ENCODE measurements around the gene TMPRSS9. TPM values are rescaled to one million over a fixed set of nuclear protein-coding genes. Genes with fewer than 3 reads are reported as not detected.

TMPRSS9 gene
- total RNA-seq, 1 experiment from 2014 or later, result not detected

- DNase-seq (ENCODE audit: low spot score), result no peak
These were observed 60.4 kb downstream of the TMPRSS9 start for GRCh38 chr19:2420490-2420889.

- DNase-seq (ENCODE audit: low spot score), result no peak
These were observed 61.7 kb downstream of the TMPRSS9 start for GRCh38 chr19:2421581-2422306.

- no peak for DNase-seq (ENCODE audit: low spot score)
These were observed 63.2 kb downstream of the TMPRSS9 start for GRCh38 chr19:2423071-2423914.

- no peak for DNase-seq (ENCODE audit: low spot score)
These were observed 64.0 kb downstream of the TMPRSS9 start for GRCh38 chr19:2423915-2424685.

GRCh38 chr19:2424686-2425621 is 64.9 kb downstream of the TMPRSS9 start:
- DNase-seq (ENCODE audit: low spot score), result no peak

GRCh38 chr19:2425622-2426581 is 65.8 kb downstream of the TMPRSS9 start:
- no peak for DNase-seq (ENCODE audit: low spot score)

- peak; percentile 47 for DNase-seq (ENCODE audit: low spot score)
These were observed 66.8 kb downstream of the TMPRSS9 start for GRCh38 chr19:2426611-2427428.

DNA sequence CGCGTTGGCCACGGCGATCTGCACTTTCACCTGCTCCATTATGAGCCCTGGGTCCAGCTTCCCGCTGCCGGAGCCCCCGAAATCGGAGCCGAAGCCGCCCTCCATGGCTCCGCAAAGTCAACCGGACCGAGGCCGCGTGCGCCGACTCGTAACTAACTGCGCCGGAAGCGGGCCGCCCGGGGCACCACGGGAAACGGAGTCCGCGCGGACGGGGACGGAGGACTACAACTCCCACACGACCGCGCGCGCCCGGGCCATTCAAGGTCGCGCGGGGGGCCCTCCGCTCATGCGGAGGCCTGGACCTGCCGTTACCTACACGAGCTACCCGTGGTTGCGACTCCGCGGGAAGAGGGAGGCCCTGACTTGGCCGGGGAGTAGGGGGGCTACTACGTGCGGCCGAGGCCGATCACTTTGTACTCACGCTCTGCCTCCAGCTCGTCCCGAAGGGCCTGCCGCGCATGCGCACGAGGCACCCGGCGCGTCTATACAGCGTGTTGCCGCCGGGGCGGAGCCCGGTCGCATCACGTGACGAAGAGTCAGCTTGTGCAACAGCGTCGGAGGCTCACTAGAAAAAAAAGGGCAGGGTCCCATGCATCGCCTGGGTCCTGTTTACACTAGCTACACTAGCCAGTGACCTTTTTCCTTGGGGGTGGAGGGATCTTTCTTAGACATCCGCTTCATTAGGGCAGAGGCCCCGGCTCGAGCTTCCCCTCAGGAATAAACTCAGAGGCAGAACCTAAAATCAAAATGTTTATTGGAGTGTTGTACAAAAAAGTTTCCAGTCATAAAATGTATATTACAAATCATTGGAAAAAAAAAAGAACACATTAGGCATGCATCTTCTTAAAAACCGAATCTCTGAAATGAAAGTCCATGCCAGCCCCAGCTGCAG is 67.6 kb downstream of the TMPRSS9 start, which contains the start of gene TIMM13:
TSS of gene TIMM13 (minus strand) at position 158 of the 892 bp plus-strand sequence. CDS start at position 105, 53 bp downstream.
- peak; percentile 94 for DNase-seq (ENCODE audit: low spot score)

- DNase-seq (ENCODE audit: low spot score), result no peak
These were observed 68.2 kb downstream of the TMPRSS9 start for GRCh38 chr19:2428321-2428690.

- DNase-seq (ENCODE audit: low spot score), result no peak
These were observed 69.0 kb downstream of the TMPRSS9 start for GRCh38 chr19:2428756-2429711.

GRCh38 chr19:2429917-2430535 is 70.0 kb downstream of the TMPRSS9 start:
- no peak for DNase-seq (ENCODE audit: low spot score)

GRCh38 chr19:2431318-2432055 is 71.4 kb downstream of the TMPRSS9 start:
- DNase-seq (ENCODE audit: low spot score), result no peak

DNA sequence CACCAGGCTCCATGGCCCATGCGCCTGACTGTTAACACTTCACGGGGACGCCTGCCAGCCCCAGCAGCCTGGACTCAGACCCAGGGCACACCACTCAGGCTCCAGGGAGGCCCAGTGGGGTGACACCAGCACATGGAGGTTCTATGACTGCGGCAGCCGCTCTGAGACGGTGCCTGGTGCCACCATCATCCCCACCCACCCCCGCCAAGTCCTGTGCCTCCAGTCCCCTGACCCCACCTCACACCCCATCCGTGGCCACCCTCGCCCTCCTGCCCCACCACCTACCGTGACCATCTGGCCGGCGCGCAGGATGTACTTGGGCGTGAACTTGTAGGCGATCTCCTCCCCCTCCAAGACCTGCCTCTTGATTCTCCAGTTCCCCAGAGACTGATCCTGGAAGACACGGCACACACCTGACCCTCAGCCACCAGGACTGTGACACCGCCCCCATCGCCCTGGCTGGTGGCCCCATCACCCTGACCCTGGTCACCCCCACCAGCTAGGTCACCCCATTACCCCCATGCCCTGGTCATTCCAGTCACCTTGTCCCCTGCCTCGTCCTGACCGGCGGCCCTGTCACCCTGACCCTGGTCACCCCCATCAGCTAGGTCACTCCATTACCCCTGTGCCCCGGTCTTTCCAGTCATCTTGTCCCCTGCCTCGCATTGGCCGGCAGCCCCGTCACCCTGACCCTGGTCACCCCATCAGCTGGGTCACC is 72.2 kb downstream of the TMPRSS9 start:
- DNase-seq (ENCODE audit: low spot score), result no peak

DNA sequence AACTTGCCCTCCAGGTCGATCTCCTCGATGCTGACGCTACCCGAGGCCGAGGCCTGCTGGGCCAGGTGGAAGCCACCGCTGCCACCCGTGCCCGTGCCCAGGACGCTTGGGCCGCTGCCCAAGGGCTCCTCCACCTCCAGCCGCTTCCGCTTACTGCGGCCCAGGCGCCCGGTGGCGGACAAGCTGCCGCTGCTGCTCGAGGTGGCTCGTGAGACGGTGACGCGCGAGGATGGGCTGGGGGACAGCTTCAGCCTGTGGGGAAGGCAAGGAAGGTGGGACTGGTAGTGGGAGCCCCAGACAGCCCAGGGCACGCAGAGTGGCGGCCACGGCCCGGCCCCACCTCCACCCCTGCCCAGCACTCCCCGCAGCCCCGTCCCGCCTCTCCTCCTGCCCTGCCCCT is 73.8 kb downstream of the TMPRSS9 start:
- no peak for DNase-seq (ENCODE audit: low spot score)

GRCh38 chr19:2434267-2434666 is 74.2 kb downstream of the TMPRSS9 start:
- no peak for DNase-seq (ENCODE audit: low spot score)
